GM12878 (cell line): Measurements from ENCODE around the gene CDC42BPB. TPM values are rescaled to one million over a fixed set of nuclear protein-coding genes. Genes with fewer than 3 reads are reported as not detected.

Source experiments
- ATAC-seq: fragments of 200-7000 bp; cut with Tn5 transposase; 3 replicates; pipeline ENCODE4 v1.9.1; 2020; ENCODE audit warnings: mild to moderate bottlenecking, moderate library complexity
- BruUV-seq: library from RNA; stranded (reverse); fragments of 400-500 nt; replicated peaks from 2 replicates; lab custom pipeline; 2021; lab: Mats Ljungman, UMichigan
- CTCF ChIA-PET: fragments of 300-600 bp; sonication (Branson Sonifier 250); formaldehyde crosslinking; extraction: SDS; loops from one replicate; lab custom pipeline; 2021; ENCODE audit warnings: inconsistent platforms; lab: Yijun Ruan, JAX
- POLR2A ChIA-PET: fragments of 350-600 bp; formaldehyde crosslinking; extraction: SDS; loops from one replicate; lab custom pipeline; 2021; ENCODE audit warnings: inconsistent platforms; lab: Charles Lee
- RAD21 ChIA-PET: fragments of 300-600 bp; sonication (Branson Sonifier 250); formaldehyde crosslinking; loops from one replicate; lab custom pipeline; 2023; ENCODE audit warnings: antibody characterized with exemption; ENCODE audit not compliant: unreplicated experiment; lab: Charles Lee
- SMC1A ChIA-PET: fragments of 300-600 bp; sonication (Branson Sonifier 250); formaldehyde crosslinking; loops from one replicate; lab custom pipeline; 2023; ENCODE audit not compliant: unreplicated experiment, uncharacterized antibody; lab: Charles Lee
- DNase-seq: peaks from one replicate; pipeline ENCODE4 v3.0.0-alpha.2; 2011; ENCODE audit warnings: low read depth, low spot score
- FAIRE-seq: peaks from 3 replicates; lab custom pipeline; 2011; peaks lifted over from hg19 to GRCh38; lab: Jason Lieb, UNC
- H2AFZ ChIP-seq: 2 replicates; pipeline ENCODE4 v1.6.0; 2011; ENCODE audit warnings: low read depth, low read length, control low read depth; ENCODE audit not compliant: control insufficient read depth
- H3K27ac ChIP-seq: 2 replicates; pipeline ENCODE4 v1.5.1; 2011; ENCODE audit warnings: control low read depth; ENCODE audit not compliant: control insufficient read depth, insufficient read depth
- H3K27me3 ChIP-seq, 2 experiments: replicated peaks in 1 of 2; 2 replicates each; pipeline versions ENCODE4 v1.6.0 to v1.6.1; 2011; ENCODE audit warnings: low read length in 1 of 2; ENCODE audit not compliant: control insufficient read depth in 2 of 2, insufficient read depth in 2 of 2
- H3K36me3 ChIP-seq, 2 experiments: 2 replicates each; pipeline ENCODE4 v1.5.1; 2011; ENCODE audit warnings: low read length in 1 of 2; ENCODE audit not compliant: control insufficient read depth in 2 of 2, insufficient read depth in 2 of 2
- H3K4me1 ChIP-seq: 2 replicates; pipeline ENCODE4 v1.6.1; 2011; ENCODE audit warnings: mild to moderate bottlenecking, low read length, moderate library complexity, mixed read lengths; ENCODE audit not compliant: control insufficient read depth, insufficient read depth
- H3K4me2 ChIP-seq: 2 replicates; pipeline ENCODE4 v1.6.0; 2011; ENCODE audit warnings: control low read depth; ENCODE audit not compliant: control insufficient read depth, insufficient read depth
- H3K4me3 ChIP-seq: fragments of 200-600 bp; sonication (generic); 2 replicates; pipeline ENCODE4 v1.5.1; 2016
- H3K79me2 ChIP-seq: 2 replicates; pipeline ENCODE4 v1.6.0; 2011; ENCODE audit warnings: low read length; ENCODE audit not compliant: control insufficient read depth, insufficient read depth
- H3K9ac ChIP-seq: 2 replicates; pipeline ENCODE4 v1.8.0; 2011; ENCODE audit warnings: low read length, control low read depth, mixed read lengths; ENCODE audit not compliant: control insufficient read depth, insufficient read depth
- H3K9me3 ChIP-seq: replicated peaks from 3 replicates; pipeline ENCODE4 v1.5.1; 2011; ENCODE audit warnings: mild to moderate bottlenecking, low read length; ENCODE audit not compliant: control insufficient read depth, insufficient read depth
- H4K20me1 ChIP-seq: 2 replicates; pipeline ENCODE4 v1.6.0; 2011; ENCODE audit not compliant: control insufficient read depth, insufficient read depth
- ASH2L ChIP-seq: fragments of 300-600, 200-600 bp; sonication (generic); IDR thresholded peaks from 2 replicates; pipeline ENCODE4 v1.6.1; 2017; ENCODE audit warnings: low read depth, mild to moderate bottlenecking, borderline replicate concordance
- EED ChIP-seq: sonication (generic); IDR thresholded peaks from 2 replicates; pipeline ENCODE4 v1.6.1; 2016; ENCODE audit warnings: antibody characterized with exemption, low read depth
- HDGF ChIP-seq: fragments of 450-650 bp; IDR thresholded peaks from 2 replicates; pipeline ENCODE4 v1.6.1; 2016; ENCODE audit warnings: antibody characterized with exemption
- KDM1A ChIP-seq: fragments of 200-600 bp; sonication (generic); IDR thresholded peaks from 2 replicates; pipeline ENCODE4 v1.6.1; 2016; ENCODE audit warnings: borderline replicate concordance
- PAX8 ChIP-seq: fragments of 450-650 bp; IDR thresholded peaks from 2 replicates; pipeline ENCODE4 v1.6.1; 2017; ENCODE audit warnings: mild to moderate bottlenecking, moderate library complexity
- PML ChIP-seq: IDR thresholded peaks from 2 replicates; pipeline ENCODE4 v1.6.1; 2012; ENCODE audit warnings: low read length, inconsistent platforms
- POU2F2 ChIP-seq: IDR thresholded peaks from 3 replicates; pipeline ENCODE4 v1.6.1; 2011; ENCODE audit warnings: low read depth, mild to moderate bottlenecking, low read length, borderline replicate concordance
- SMARCA5 ChIP-seq: fragments of 450-650 bp; IDR thresholded peaks from 2 replicates; pipeline ENCODE4 v1.6.1; 2017; ENCODE audit warnings: mild to moderate bottlenecking
- TBL1XR1 ChIP-seq: IDR thresholded peaks from 2 replicates; pipeline ENCODE4 v1.6.1; 2012; ENCODE audit warnings: low read depth, low read length, improper control_type of control experiment
- YBX1 ChIP-seq: fragments of 450-650 bp; IDR thresholded peaks from 2 replicates; pipeline ENCODE4 v1.6.1; 2016; ENCODE audit warnings: antibody characterized with exemption
- ZBED1 ChIP-seq: IDR thresholded peaks from 2 replicates; pipeline ENCODE4 v1.6.1; 2016; ENCODE audit warnings: borderline replicate concordance
- ZNF622 ChIP-seq: fragments of 450-650 bp; IDR thresholded peaks from 2 replicates; pipeline ENCODE4 v1.6.1; 2017; ENCODE audit warnings: mild to moderate bottlenecking, inconsistent platforms
- WGBS: methylation state at CpG from one replicate; pipeline ENCODE4 v1.1.6; 2016; ENCODE audit warnings: low lambda C conversion rate; ENCODE audit not compliant: insufficient replicate concordance, insufficient coverage; ENCODE audit errors: missing lambda C conversion rate; 5-methylcytosine and 5-hydroxymethylcytosine counted together
- in situ Hi-C: fragments of 300-500 bp; cut with MboI; formaldehyde crosslinking; loops from 9 replicates; pipeline ENCODE4 v1.14.3; 2018; ENCODE audit warnings: mixed read lengths
- intact Hi-C: fragments of 100-400 bp; cut with micrococcal nuclease; formaldehyde crosslinking; loops from one replicate; pipeline ENCODE4 v1.14.2; 2022; ENCODE audit not compliant: unreplicated experiment
- polyA plus RNA-seq, 11 experiments: library from polyadenylated mRNA; depleted of rRNA in 4 of 11; unstranded in 6 of 11; stranded (reverse) in 5 of 11; fragments of >200 nt; fragmentation: Nextera tagmentation in 4 of 11; fragmentation: Illumina TruSeq in 1 of 11; extraction: Ambion mirVana in 4 of 11; extraction: Trizol in 1 of 11; gene quantifications; 1 replicate in 1 of 11; 2 replicates in 10 of 11; pipeline versions ENCODE4 v1.2.1 to v1.2.3, GENCODE V29; 2011 to 2016; ENCODE audit warnings: inconsistent platforms in 2 of 11, missing spikeins in 2 of 11, low read depth in 1 of 11
- total RNA-seq, 4 experiments: library from RNA; depleted of rRNA in 3 of 4; stranded (reverse); fragments of >200 nt in 3 of 4; fragmentation: Illumina TruSeq in 1 of 4; extraction: Trizol in 1 of 4; gene quantifications; 2 replicates each; pipeline versions ENCODE4 v1.2.1 to v1.2.3, GENCODE V29; 2013 to 2021
- TF ChIP-seq, protein P1 (sequence below): fragments of 150-350 bp; IDR thresholded peaks from 2 replicates; pipeline ENCODE4 v1.6.1; 2016; ENCODE audit warnings: low read depth, low read length
- TF ChIP-seq, protein P2 (sequence below): IDR thresholded peaks from 2 replicates; pipeline ENCODE4 v1.6.1; 2011; ENCODE audit warnings: borderline replicate concordance, low read depth, mild to moderate bottlenecking, moderate library complexity, mixed read lengths, low read length; ENCODE audit not compliant: insufficient read depth; ENCODE audit errors: extremely low read length
- TF ChIP-seq, protein P3 (sequence below): fragments of 450-650 bp; IDR thresholded peaks from 2 replicates; pipeline ENCODE4 v1.6.1; 2017; ENCODE audit warnings: mild to moderate bottlenecking, moderate library complexity

CDC42BPB gene
- total and polyA plus RNA-seq, 10 of the 15 experiments (the other 5 are each of a cell fraction or from before 2014, with no cell fraction given) = 0.42 to 22.1 (median 13.3) TPM

DNA sequence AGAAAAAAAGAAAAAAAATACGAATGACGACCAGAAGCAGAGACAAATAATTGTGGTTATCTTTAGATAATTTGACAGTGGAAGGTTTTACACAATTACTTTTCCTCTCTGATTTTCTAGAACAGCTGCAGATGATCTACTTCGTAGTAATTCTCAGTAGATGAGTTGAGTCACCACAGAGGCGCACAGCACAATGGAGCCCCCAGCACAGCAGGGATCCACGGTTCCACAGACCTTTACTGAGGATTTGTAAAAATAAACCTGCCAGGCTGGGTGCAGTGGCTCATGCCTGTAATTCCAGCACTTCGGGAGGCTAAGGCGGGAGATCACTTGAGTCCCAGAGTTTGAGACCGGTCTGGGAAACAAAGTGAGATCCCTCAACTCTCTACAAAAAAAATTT, 105.5 kb downstream of the CDC42BPB start (continued):
- TF ChIP-seq, protein P1, sequence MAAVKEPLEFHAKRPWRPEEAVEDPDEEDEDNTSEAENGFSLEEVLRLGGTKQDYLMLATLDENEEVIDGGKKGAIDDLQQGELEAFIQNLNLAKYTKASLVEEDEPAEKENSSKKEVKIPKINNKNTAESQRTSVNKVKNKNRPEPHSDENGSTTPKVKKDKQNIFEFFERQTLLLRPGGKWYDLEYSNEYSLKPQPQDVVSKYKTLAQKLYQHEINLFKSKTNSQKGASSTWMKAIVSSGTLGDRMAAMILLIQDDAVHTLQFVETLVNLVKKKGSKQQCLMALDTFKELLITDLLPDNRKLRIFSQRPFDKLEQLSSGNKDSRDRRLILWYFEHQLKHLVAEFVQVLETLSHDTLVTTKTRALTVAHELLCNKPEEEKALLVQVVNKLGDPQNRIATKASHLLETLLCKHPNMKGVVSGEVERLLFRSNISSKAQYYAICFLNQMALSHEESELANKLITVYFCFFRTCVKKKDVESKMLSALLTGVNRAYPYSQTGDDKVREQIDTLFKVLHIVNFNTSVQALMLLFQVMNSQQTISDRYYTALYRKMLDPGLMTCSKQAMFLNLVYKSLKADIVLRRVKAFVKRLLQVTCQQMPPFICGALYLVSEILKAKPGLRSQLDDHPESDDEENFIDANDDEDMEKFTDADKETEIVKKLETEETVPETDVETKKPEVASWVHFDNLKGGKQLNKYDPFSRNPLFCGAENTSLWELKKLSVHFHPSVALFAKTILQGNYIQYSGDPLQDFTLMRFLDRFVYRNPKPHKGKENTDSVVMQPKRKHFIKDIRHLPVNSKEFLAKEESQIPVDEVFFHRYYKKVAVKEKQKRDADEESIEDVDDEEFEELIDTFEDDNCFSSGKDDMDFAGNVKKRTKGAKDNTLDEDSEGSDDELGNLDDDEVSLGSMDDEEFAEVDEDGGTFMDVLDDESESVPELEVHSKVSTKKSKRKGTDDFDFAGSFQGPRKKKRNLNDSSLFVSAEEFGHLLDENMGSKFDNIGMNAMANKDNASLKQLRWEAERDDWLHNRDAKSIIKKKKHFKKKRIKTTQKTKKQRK = no peak
- TF ChIP-seq TBL1XR1 = no peak

DNA sequence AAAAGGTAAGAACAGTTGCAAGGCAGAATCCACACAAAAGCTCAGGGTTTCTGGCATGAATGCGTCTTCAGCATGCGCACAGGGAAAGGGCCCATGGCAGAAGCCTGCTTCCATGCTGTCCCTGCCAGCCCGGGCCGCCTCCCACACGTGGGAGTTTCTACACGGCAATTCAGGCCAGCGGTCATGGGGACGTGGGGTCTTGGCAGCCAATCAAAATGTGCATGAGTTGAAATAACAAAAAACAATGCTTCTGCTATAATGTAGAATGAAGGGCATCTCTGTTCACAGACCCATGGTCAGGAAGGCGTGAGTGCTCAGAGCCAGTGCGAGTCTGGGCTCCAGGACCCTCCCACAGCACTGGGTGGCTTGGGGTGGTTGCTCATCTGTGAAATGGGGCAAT, 106.3 kb downstream of the CDC42BPB start:
- FAIRE-seq (no peak), ATAC-seq (no peak), DNase-seq (no peak)
- no TSS peak for BruUV-seq
- no peaks in the 10 kb centered on the region for H4K20me1 ChIP-seq
- ChIA-PET CTCF (no interaction called here), RAD21 (no interaction called here), SMC1A (no interaction called here), POLR2A (no interaction called here)
- H3K4me1 ChIP-seq = peaks cover 25% of the 10 kb centered on the region
- no peak overlapping the region for H3K9ac ChIP-seq
- H3K4me3 ChIP-seq = no peak overlapping the region
- no peaks in the 10 kb centered on the region for H3K79me2 ChIP-seq
- H2AFZ ChIP-seq = no peak overlapping the region
- no peak overlapping the region for H3K27ac ChIP-seq
- intact Hi-C loops = no loop called here
- H3K4me2 ChIP-seq = no peak overlapping the region
- H3K9me3 ChIP-seq = no peaks in the 10 kb centered on the region
- in situ Hi-C loops = no loop called here
- H3K27me3 ChIP-seq = no peaks in the 10 kb centered on the region
- 72% methylated on average over 10 of the region's 10 CpGs for WGBS
- peaks cover 9 to 10% of the 10 kb centered on the region in 2 experiments; a peak in 3 of 4 replicates for H3K36me3 ChIP-seq
- TF ChIP-seq PAX8 (no peak), ZBED1 (no peak), ZNF622 (no peak), SMARCA5 (no peak), POU2F2 (no peak), EED (no peak), ASH2L (no peak), KDM1A (no peak), HDGF (no peak), YBX1 (no peak), PML (no peak)
- TF ChIP-seq, protein P2, sequence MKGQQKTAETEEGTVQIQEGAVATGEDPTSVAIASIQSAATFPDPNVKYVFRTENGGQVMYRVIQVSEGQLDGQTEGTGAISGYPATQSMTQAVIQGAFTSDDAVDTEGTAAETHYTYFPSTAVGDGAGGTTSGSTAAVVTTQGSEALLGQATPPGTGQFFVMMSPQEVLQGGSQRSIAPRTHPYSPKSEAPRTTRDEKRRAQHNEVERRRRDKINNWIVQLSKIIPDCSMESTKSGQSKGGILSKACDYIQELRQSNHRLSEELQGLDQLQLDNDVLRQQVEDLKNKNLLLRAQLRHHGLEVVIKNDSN = no peak
- TF ChIP-seq, protein P3, sequence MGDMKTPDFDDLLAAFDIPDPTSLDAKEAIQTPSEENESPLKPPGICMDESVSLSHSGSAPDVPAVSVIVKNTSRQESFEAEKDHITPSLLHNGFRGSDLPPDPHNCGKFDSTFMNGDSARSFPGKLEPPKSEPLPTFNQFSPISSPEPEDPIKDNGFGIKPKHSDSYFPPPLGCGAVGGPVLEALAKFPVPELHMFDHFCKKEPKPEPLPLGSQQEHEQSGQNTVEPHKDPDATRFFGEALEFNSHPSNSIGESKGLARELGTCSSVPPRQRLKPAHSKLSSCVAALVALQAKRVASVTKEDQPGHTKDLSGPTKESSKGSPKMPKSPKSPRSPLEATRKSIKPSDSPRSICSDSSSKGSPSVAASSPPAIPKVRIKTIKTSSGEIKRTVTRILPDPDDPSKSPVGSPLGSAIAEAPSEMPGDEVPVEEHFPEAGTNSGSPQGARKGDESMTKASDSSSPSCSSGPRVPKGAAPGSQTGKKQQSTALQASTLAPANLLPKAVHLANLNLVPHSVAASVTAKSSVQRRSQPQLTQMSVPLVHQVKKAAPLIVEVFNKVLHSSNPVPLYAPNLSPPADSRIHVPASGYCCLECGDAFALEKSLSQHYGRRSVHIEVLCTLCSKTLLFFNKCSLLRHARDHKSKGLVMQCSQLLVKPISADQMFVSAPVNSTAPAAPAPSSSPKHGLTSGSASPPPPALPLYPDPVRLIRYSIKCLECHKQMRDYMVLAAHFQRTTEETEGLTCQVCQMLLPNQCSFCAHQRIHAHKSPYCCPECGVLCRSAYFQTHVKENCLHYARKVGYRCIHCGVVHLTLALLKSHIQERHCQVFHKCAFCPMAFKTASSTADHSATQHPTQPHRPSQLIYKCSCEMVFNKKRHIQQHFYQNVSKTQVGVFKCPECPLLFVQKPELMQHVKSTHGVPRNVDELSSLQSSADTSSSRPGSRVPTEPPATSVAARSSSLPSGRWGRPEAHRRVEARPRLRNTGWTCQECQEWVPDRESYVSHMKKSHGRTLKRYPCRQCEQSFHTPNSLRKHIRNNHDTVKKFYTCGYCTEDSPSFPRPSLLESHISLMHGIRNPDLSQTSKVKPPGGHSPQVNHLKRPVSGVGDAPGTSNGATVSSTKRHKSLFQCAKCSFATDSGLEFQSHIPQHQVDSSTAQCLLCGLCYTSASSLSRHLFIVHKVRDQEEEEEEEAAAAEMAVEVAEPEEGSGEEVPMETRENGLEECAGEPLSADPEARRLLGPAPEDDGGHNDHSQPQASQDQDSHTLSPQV = no peak
